Measurements from ENCODE around the gene GLP2R.

DNA sequence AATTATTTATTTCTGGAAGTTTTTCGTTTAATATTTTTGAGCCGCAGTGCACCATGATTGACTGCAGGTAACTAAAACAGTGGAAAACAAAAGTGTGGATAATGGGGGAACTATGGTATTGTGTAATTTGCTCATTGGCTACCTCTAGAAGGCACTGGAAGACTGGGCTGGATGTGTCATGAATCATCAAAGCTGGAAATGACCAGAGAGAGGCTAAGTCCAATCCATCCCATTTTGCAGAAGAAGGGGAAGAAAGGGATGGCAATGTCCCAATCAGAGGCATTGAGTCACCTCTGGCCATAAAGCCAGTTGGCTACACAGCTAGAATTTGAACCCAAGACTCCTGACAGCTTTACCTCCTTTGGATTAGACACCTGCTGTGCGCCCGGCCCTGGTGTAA lies 29.3 kb downstream of the GLP2R start:
- TF ChIP-seq, protein P1, sequence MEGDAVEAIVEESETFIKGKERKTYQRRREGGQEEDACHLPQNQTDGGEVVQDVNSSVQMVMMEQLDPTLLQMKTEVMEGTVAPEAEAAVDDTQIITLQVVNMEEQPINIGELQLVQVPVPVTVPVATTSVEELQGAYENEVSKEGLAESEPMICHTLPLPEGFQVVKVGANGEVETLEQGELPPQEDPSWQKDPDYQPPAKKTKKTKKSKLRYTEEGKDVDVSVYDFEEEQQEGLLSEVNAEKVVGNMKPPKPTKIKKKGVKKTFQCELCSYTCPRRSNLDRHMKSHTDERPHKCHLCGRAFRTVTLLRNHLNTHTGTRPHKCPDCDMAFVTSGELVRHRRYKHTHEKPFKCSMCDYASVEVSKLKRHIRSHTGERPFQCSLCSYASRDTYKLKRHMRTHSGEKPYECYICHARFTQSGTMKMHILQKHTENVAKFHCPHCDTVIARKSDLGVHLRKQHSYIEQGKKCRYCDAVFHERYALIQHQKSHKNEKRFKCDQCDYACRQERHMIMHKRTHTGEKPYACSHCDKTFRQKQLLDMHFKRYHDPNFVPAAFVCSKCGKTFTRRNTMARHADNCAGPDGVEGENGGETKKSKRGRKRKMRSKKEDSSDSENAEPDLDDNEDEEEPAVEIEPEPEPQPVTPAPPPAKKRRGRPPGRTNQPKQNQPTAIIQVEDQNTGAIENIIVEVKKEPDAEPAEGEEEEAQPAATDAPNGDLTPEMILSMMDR (IDR thresholded peaks at IDR 0.05): no peak
- TF ChIP-seq, protein P2, sequence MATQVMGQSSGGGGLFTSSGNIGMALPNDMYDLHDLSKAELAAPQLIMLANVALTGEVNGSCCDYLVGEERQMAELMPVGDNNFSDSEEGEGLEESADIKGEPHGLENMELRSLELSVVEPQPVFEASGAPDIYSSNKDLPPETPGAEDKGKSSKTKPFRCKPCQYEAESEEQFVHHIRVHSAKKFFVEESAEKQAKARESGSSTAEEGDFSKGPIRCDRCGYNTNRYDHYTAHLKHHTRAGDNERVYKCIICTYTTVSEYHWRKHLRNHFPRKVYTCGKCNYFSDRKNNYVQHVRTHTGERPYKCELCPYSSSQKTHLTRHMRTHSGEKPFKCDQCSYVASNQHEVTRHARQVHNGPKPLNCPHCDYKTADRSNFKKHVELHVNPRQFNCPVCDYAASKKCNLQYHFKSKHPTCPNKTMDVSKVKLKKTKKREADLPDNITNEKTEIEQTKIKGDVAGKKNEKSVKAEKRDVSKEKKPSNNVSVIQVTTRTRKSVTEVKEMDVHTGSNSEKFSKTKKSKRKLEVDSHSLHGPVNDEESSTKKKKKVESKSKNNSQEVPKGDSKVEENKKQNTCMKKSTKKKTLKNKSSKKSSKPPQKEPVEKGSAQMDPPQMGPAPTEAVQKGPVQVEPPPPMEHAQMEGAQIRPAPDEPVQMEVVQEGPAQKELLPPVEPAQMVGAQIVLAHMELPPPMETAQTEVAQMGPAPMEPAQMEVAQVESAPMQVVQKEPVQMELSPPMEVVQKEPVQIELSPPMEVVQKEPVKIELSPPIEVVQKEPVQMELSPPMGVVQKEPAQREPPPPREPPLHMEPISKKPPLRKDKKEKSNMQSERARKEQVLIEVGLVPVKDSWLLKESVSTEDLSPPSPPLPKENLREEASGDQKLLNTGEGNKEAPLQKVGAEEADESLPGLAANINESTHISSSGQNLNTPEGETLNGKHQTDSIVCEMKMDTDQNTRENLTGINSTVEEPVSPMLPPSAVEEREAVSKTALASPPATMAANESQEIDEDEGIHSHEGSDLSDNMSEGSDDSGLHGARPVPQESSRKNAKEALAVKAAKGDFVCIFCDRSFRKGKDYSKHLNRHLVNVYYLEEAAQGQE (IDR thresholded peaks at IDR 0.05; ENCODE audit: insufficient read depth in 1 of 2, low read depth in 2 of 2, low read length in 1 of 2): no peak
- no peak for TF ChIP-seq POLR2AphosphoS5 (IDR thresholded peaks at IDR 0.05; ENCODE audit: low read depth, low read length)
- TF ChIP-seq SIN3A (IDR thresholded peaks at IDR 0.05; ENCODE audit: borderline replicate concordance, insufficient read depth, low read depth, low read length): no peak
- TF ChIP-seq TCF7L2 (IDR thresholded peaks at IDR 0.05; ENCODE audit: low read depth, low read length): no peak

All from Panc1 (cell line).